Measurements from ENCODE around the gene PRSS57. TPM values are rescaled to one million over a fixed set of nuclear protein-coding genes. Genes with fewer than 3 reads are reported as not detected.

Gene PRSS57
- total and polyA plus RNA-seq, 2 of the 13 experiments (the other 11 are each of a cell fraction or from before 2014, with no cell fraction given): 0.12 TPM; not detected in 1

DNA sequence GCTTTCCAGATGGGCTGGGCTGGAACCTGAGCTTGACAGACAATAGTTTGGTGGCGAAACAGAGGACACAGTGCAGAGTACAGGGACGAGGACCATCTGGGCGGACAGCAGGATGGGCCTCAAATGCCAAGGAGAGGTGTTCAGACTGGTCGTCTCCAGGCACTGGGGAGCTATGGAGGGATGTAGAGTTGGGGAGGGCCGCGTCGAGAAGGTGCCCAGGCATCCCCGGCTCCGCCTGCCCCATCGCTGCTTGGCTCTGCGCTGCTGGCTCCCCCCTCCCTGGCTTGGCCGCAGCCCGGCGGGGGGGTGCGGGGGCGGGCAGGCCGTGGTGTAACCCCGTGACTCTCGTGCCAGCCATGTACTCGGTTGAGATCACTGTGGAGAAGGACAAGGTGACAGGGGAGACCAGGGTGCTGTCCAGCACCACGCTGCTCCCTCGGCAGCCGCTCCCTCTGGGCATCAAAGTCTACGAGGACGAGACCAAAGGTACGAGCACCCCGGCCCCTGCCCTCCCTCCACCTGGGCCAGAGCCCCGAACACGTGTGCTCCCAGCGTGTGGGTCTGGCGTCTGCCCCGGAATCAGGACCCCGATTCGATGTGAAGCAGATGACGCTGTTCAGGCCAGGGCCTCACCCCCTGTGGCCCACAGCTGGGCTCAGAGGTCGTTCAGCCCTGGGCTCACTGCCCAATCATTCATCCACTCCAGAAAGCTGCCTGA, 44.9 kb upstream of the PRSS57 start (continued):
- TF ChIP-seq, protein P1, sequence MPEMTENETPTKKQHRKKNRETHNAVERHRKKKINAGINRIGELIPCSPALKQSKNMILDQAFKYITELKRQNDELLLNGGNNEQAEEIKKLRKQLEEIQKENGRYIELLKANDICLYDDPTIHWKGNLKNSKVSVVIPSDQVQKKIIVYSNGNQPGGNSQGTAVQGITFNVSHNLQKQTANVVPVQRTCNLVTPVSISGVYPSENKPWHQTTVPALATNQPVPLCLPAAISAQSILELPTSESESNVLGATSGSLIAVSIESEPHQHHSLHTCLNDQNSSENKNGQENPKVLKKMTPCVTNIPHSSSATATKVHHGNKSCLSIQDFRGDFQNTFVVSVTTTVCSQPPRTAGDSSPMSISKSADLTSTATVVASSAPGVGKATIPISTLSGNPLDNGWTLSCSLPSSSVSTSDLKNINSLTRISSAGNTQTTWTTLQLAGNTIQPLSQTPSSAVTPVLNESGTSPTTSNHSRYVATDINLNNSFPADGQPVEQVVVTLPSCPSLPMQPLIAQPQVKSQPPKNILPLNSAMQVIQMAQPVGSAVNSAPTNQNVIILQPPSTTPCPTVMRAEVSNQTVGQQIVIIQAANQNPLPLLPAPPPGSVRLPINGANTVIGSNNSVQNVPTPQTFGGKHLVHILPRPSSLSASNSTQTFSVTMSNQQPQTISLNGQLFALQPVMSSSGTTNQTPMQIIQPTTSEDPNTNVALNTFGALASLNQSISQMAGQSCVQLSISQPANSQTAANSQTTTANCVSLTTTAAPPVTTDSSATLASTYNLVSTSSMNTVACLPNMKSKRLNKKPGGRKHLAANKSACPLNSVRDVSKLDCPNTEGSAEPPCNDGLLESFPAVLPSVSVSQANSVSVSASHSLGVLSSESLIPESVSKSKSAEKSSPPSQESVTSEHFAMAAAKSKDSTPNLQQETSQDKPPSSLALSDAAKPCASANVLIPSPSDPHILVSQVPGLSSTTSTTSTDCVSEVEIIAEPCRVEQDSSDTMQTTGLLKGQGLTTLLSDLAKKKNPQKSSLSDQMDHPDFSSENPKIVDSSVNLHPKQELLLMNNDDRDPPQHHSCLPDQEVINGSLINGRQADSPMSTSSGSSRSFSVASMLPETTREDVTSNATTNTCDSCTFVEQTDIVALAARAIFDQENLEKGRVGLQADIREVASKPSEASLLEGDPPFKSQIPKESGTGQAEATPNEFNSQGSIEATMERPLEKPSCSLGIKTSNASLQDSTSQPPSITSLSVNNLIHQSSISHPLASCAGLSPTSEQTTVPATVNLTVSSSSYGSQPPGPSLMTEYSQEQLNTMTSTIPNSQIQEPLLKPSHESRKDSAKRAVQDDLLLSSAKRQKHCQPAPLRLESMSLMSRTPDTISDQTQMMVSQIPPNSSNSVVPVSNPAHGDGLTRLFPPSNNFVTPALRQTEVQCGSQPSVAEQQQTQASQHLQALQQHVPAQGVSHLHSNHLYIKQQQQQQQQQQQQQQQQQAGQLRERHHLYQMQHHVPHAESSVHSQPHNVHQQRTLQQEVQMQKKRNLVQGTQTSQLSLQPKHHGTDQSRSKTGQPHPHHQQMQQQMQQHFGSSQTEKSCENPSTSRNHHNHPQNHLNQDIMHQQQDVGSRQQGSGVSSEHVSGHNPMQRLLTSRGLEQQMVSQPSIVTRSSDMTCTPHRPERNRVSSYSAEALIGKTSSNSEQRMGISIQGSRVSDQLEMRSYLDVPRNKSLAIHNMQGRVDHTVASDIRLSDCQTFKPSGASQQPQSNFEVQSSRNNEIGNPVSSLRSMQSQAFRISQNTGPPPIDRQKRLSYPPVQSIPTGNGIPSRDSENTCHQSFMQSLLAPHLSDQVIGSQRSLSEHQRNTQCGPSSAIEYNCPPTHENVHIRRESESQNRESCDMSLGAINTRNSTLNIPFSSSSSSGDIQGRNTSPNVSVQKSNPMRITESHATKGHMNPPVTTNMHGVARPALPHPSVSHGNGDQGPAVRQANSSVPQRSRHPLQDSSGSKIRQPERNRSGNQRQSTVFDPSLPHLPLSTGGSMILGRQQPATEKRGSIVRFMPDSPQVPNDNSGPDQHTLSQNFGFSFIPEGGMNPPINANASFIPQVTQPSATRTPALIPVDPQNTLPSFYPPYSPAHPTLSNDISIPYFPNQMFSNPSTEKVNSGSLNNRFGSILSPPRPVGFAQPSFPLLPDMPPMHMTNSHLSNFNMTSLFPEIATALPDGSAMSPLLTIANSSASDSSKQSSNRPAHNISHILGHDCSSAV (CRISPR knock-in tag; IDR thresholded peaks at IDR 0.05; ENCODE audit: borderline replicate concordance): no peak
- TF ChIP-seq SUZ12 (IDR thresholded peaks at IDR 0.05; ENCODE audit: low read depth, low read length) (no peak), MAZ (IDR thresholded peaks at IDR 0.05; ENCODE audit: borderline replicate concordance, low read depth, low read length) (peak; percentile 55; the same call in 1 of the 2 replicates), MAZ (CRISPR knock-in tag; IDR thresholded peaks at IDR 0.05; ENCODE audit: low read depth) (peak; percentile 39; the same call in 1 of the 2 replicates), THAP11 (CRISPR knock-in tag; IDR thresholded peaks at IDR 0.05) (peak; percentile 28; the same call in 1 of the 2 replicates), CBX2 (IDR thresholded peaks at IDR 0.05; ENCODE audit: low read depth, low read length) (no peak), CBX2 (CRISPR knock-in tag; IDR thresholded peaks at IDR 0.05; ENCODE audit: low read depth) (no peak), PCBP2 (optimal IDR thresholded peaks at IDR 0.05; ENCODE audit: low read depth, low read length, poor library complexity, severe bottlenecking) (no peak), SAFB2 (CRISPR knock-in tag; IDR thresholded peaks at IDR 0.05; ENCODE audit: borderline replicate concordance, low read depth) (0 out of 2 replicates have a peak, but pooled peaks have one; percentile 50), PAWR (CRISPR knock-in tag; IDR thresholded peaks at IDR 0.05; ENCODE audit: borderline replicate concordance) (0 out of 2 replicates have a peak, but pooled peaks have one; percentile 51), ZMAT3 (CRISPR knock-in tag; conservative IDR thresholded peaks at IDR 0.05) (no peak), ZNF772 (CRISPR knock-in tag; IDR thresholded peaks at IDR 0.05) (no peak; the same call in 1 of the 2 replicates), ATF7-NPFF (CRISPR knock-in tag; IDR thresholded peaks at IDR 0.05; ENCODE audit: low read depth) (no peak; the same call in 1 of the 2 replicates), PHF5A (CRISPR knock-in tag; IDR thresholded peaks at IDR 0.05; ENCODE audit: low read depth, unreplicated experiment) (no peak), CBFB (CRISPR knock-in tag; IDR thresholded peaks at IDR 0.05) (no peak)
- TF ChIP-seq, protein P2, sequence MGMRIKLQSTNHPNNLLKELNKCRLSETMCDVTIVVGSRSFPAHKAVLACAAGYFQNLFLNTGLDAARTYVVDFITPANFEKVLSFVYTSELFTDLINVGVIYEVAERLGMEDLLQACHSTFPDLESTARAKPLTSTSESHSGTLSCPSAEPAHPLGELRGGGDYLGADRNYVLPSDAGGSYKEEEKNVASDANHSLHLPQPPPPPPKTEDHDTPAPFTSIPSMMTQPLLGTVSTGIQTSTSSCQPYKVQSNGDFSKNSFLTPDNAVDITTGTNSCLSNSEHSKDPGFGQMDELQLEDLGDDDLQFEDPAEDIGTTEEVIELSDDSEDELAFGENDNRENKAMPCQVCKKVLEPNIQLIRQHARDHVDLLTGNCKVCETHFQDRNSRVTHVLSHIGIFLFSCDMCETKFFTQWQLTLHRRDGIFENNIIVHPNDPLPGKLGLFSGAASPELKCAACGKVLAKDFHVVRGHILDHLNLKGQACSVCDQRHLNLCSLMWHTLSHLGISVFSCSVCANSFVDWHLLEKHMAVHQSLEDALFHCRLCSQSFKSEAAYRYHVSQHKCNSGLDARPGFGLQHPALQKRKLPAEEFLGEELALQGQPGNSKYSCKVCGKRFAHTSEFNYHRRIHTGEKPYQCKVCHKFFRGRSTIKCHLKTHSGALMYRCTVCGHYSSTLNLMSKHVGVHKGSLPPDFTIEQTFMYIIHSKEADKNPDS (CRISPR knock-in tag; IDR thresholded peaks at IDR 0.05): peak; percentile 77; the same call in 1 of the 2 replicates
- TF ChIP-seq, protein P3, sequence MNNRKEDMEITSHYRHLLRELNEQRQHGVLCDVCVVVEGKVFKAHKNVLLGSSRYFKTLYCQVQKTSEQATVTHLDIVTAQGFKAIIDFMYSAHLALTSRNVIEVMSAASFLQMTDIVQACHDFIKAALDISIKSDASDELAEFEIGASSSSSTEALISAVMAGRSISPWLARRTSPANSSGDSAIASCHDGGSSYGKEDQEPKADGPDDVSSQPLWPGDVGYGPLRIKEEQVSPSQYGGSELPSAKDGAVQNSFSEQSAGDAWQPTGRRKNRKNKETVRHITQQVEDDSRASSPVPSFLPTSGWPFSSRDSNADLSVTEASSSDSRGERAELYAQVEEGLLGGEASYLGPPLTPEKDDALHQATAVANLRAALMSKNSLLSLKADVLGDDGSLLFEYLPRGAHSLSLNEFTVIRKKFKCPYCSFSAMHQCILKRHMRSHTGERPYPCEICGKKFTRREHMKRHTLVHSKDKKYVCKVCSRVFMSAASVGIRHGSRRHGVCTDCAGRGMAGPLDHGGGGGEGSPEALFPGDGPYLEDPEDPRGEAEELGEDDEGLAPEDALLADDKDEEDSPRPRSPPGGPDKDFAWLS (CRISPR knock-in tag; IDR thresholded peaks at IDR 0.05; ENCODE audit: borderline replicate concordance): no peak

Data from HepG2 (cell line).